Fibroblast of skin of scalp (primary cell): Measurements from ENCODE around the gene LENG1.

Experiments
- DNase-seq: peaks from one replicate; pipeline ENCODE4 v3.0.0-alpha.2; 2013

Gene LENG1

DNA sequence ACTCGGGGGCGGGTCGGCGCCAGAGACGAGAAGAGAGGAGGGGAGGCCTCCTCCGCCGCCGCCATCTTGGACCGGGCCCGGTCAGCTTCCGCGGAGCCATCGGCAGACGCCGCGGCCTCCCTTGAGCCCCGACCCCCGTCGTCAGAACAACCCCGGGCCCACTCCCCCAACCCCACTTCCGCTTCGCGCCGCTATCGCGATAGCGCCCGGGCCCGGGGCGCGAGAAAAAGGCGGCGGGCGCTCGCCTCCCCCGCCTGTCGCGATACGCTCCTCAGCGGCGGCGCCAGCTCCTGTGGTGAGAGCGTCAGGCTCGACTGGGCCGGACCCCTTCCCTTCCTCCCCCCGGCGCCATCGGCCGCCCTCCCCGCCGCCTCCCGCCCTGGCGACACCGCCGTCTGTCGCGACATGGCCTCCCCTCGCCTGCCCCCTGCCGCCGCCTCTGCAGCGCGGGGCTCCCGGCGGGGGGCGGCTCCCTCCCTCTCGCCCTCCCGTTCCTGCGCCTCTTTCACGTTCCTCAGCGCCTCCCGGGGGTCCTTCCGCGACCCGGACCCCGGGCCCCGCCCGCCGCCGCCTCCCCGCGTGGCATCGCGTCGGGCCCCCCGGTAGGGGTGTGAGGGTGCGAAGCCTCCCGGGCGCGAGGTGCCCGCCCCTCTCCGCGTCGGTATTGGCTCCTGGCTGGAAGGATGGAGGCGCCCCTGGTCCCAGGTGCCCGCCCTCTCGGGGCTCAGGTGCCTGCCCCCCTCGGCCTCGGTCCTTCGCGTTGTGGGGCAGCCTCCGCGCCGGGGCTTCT lies 21.6 kb downstream of the LENG1 start, which contains the start of gene CNOT3:
CNOT3 (plus strand) TSS at position 64 of the 790 bp plus-strand sequence. CDS start 5,217 bp downstream, outside the sequence.
- no peak for DNase-seq

DNA sequence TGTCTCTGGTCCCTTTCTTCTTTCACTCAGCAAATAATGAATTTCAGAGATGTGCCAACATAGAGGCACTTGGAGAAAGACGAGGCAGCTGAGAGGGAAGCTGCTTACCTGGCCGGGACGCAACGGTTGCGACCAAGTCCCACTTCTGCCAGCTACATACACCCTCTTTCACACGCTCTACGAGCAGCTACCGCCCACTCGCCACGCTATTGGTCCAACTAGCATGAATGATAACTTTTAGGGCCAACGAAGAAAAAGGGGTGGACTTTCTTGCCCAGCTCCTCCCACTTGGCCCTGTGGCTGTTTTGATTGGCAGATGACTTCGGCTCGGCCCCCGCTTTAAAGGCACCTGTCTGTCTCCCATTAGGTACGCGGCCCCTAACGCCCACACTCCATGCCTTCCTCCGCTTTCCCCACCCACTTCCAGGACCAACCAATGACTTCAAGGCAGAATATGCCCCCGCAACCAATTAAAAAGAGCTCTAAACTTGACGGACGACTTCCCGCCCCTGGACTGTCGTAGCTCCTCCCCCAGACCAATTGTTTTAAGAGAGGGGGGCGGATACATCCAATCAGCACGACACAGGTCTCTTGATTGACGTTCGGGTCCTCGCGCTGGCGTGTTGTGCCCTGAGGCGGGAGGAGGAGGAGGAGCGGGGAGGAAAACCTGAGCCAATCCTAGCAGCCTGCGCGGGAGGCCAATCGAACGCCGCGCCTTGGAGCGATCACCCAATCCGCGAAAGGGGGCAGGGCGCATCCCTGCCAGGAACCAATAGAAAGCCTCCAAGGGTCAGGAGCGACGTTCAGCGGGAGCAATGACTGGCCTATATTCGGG lies 22.4 kb downstream of the LENG1 start:
- DNase-seq = peak; percentile 100

DNA sequence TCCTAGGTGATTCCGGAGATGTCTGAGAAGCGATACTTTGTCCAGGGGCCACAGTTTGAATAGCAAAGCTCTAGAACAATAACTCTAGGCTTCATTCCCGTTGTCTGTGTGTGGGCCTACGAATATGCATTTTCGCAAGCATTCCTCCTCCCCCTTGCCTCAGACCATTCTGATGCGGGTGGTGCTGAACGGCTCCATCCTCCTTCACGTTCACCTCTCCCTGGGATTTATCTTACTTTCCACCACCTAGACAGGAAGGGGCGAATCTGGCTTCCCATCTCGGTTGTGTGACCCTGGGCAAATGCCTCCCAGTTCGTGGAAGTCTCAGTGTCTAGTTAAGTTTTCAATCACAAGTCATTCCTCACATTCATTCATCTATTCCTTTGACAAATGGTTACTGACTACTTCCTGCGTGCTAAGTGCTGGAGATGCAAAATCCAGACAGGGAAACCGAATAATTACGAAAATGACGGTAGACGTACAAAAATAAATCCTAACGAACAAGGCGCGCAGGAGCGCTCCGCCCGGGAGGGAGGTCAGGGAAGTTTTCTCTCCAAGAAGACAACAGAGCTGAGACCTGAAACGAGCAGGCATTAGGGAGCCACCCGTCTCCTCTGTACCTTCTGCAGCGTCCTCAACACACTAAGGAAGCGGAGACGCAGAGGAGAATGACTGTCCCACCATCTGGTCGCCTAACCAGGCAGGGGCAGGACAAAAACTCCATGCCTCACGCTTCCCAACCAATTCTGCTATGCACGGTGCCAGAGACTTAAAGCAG lies 23.2 kb downstream of the LENG1 start:
- no peak for DNase-seq

DNA sequence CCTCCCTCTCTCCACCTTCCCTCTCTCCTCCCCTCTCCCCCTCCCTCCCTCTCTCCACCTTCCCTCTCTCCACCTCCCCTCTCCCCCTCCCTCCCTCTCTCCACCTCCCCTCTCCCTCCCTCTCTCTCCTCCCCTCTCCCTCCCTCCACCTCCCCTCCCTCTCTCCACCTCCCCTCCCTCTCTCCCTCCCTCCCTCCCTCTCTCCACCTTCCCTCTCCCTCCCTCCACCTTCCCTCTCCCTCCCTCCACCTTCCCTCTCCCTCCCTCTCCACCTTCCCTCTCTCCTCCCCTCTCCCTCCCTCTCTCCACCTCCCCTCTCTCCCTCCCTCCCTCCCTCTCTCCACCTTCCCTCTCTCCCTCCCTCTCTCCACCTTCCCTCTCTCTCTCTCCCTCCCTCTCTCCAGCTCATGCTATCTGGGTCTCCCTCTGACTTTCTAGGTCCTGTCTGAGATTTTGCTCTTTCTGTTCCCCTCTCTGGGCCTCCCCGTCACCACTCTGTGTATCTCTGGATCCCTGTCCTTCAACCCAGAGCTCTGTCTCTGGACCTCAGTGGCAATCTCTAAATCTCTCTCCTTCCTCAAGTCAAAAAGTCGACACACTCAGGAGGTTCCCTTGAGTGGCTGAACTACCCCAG lies 25.4 kb downstream of the LENG1 start:
- DNase-seq = no peak

DNA sequence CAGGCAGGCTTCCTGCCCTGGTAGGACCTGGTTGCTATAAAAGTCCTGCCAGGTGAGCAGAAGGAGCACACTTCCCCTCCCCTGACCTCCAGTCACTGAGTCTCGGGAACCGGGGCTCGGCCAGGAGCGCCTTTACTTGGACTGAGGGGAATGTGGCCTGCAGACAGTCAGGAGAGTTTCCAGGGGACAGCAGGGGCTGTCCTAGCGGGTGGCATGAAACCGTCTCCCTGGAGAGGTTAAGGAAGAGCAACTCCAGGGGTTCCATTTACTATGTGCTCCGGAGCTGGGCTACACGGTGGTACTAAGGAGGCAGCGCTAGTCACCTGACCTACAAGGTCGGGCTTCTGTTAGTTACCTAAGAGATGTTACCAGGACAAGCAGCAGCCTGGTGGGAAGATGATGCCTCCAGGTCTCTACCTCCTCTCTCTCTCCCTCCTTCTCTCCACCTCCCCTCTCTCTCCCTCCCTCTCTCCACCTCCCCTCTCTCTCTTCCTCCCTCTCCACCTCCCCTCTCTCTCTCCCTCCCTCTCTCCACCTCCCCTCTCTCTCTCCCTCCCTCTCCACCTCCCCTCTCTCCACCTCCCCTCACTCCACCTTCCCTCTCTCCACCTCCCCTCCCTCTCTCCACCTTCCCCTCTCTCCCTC lies 26.1 kb downstream of the LENG1 start:
- peak; percentile 56 for DNase-seq

DNA sequence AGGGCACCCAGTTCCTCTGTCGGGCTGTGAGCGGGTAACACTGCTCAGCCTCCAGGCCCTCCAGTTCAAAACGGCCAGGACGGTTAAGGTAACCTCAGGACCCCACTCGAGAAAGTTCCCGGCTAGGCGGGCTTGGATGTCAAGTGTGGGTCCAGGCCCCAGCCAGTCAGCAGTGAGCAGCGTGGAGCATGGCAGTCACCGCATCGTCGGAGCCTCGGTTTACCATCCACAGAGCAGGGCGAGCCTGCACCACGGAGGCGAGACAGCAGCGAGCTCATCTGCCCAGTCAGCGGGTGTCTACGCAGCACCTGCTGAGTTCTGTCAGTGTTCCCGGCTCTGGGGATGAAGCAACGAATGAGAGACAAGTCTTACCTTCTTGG lies 29.9 kb downstream of the LENG1 start:
- DNase-seq = no peak

DNA sequence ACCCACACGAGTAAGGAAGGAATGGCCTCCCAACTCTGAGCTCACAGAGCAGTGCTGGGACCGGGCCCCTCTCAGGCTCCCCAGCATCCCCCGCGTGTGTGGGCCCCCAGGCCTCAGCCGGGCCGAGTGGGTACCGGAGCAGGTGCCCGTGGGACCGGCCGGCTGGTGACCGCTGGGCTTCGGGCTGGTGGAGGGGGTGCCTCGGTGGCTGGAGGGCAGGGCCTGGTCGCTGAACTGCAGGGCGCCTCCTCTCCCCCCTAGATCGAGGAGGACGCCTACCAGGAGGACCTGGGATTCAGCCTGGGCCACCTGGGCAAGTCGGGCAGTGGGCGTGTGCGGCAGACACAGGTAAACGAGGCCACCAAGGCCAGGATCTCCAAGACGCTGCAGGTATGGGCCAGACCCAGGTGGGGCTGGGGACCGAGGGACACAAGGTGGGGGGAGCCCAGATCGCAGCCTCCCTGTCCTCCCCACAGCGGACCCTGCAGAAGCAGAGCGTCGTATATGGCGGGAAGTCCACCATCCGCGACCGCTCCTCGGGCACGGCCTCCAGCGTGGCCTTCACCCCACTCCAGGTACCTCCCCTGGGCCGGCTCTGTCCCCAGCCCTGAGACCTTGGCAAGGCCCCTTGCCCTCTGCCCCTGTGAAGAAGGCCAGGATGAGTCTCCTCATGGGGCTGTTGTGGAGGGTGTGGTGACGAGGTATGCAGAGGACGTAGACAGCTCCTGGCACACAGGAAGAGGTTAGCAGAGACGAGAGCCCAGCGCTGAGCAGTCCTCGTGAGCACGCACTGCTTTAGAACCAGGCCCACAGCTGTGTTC lies 30.5 kb downstream of the LENG1 start:
- no peak for DNase-seq

DNA sequence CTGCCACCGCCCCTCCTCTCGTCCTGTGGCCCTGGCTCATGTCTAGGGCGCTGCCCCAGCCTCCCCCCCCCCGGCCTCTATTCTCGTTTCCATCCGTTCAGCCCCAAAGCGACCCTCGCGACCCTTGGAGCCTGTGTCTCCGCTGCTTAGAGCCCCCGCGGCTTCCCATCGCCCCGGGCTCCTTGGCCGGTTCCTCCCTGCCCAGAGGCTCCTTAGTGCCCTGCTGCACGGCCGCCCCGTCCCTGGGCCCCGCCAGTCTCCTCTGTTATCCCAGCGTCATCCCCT lies 31.1 kb downstream of the LENG1 start:
- no peak for DNase-seq

DNA sequence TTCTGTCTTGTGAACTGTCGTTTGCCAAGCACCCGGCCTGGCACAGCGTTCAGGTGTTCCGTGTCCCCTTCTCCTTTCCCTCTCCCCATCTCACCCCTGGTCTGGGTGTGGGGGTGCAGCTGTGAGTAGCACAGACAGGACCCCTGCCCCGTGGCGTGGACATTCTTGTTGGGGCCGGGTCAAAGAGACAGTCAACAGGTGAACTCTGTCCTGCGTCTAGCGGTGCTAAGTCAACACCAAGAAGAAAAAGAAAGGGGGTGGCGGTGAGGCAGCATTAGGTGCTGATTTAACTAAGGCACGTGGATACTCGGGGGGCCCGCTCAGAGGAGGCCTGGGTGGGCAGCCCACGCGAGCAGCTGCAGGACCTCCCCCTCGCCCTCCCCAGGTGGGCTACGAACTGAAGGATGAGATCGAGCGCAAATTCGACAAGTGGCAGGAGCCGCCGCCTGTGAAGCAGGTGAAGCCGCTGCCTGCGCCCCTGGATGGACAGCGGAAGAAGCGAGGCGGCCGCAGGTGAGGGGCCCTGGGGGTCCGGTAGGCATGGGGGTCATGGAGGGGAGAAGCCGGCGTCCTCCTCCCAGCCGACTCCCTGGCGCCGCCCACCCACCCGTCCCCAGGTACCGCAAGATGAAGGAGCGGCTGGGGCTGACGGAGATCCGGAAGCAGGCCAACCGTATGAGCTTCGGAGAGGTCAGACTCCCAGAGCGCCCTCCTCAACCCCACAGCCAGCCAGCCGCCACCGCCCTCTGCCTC lies 31.7 kb downstream of the LENG1 start:
- no peak for DNase-seq

DNA sequence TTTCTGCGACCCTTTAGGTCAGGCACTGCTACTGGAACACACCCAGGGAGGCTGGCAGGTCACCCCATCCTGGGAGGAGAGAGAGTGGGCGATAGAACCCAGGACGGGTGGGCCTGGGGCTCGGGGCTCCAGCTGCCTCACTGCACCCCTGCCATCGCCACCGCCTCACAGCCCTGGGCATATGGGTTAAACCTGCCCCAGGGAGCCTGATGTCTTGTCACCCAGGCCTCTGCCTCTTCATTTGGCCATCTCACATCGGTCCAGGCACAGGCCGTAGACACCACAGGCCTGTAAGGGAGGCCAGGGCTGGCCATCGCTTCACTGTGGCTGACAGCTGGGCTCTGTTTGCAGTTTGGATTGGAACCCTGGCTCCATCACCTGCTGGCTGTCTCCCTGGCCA lies 33.8 kb downstream of the LENG1 start:
- DNase-seq = no peak

DNA sequence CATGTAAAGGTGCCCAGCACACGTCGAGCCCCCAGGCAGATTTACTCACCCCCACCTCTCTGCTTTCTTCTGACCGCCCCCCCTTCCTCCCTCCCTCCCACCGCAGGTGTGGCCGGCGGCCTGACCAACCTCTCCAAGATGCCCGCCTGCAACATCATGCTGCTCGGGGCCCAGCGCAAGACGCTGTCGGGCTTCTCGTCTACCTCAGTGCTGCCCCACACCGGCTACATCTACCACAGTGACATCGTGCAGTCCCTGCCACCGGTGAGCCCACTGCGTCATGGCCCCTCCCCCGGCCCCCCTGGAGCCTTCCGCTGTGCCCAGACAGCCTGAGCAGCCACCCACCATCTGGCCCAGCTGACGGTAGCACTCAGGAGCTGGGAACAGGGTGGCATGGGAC lies 35.1 kb downstream of the LENG1 start:
- no peak for DNase-seq

DNA sequence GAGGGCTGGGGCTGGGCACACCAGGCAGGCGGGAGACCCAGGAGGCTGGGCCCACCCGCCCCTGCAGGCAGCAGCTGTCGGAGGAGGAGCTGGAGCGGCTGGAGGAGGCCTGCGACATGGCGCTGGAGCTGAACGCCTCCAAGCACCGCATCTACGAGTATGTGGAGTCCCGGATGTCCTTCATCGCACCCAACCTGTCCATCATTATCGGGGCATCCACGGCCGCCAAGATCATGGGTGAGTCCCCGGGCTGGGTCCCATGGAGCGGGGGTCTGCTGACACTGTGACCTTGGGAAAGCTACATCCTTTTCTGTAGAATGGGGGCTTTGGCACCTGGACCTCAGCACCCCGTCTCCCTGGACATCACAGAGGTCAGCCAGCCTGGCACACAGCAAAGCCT lies 35.8 kb downstream of the LENG1 start:
- no peak for DNase-seq

DNA sequence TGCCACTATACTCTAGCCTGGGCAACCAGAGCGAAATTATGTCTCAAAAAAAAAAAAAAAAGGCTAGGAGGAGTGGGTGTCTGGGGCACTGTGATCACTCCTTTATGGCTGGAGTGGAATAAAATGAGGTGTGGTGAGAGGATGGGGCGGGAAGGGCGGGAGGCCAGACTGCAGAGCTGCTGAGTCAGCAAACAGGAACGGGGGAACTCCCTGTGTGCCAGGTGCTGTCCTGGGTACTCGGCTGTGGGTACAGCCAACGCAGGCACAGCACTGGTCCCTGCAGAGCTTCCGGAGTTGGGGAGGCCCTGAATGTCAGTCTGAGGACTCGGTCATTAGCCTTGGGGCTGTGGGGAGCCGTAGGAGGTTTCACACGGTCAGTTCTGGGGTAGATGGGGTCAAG lies 38.3 kb downstream of the LENG1 start:
- no peak for DNase-seq

DNA sequence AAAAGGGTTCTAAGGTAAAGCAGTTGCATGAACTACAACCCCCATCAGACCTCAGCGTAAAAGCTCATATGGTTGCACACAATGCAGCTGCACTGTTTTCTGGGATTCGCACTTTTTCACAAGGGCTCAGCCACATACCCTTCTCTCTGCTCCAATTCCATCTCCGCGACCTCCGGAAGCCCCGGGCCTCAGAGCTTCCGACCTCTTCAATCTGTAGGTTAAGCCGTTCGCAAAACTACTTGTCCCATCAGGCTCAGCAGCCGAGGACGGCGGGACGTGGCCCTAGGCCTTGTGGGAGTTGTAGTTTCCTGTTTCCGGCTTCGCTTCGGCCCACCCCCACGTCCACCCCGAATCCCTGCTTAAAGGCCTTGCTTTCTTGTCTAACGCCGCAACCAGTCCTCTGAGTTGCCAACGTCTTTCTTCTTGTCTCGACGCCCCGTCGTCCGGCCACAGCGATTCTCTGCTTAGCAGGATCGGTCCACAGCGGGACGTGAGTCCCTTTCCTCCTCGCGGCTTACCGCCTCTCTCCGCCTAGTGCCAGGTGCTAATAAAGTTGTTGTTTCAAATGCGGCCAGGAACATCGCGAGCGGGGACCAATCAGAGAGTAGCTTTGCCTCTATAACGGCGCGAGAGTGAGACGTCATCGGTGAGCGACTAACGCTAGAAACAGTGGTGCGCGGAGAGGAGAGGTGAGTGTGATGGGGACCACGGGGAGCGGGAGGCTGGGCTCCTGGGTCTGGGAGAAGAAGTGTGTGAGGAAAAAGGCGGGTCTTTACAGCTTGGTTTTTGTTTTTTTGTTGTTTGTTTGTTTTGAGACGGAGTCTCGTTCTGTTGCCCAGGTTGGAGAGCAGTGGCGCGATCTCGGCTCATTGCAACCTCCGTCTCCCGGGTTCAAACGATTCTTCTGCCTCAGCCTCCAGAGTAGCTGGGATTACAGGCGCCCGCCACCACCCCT lies 44.1 kb downstream of the LENG1 start, which contains the start of the genes PRPF31 and TFPT:
PRPF31 (plus strand) TSS at position 646 of the 955 bp plus-strand sequence. CDS start 2,525 bp downstream, outside the sequence.
TFPT (minus strand) TSS at position 549 of the 955 bp plus-strand sequence; CDS start at position 161, 388 bp downstream.
- DNase-seq = peak; percentile 99

DNA sequence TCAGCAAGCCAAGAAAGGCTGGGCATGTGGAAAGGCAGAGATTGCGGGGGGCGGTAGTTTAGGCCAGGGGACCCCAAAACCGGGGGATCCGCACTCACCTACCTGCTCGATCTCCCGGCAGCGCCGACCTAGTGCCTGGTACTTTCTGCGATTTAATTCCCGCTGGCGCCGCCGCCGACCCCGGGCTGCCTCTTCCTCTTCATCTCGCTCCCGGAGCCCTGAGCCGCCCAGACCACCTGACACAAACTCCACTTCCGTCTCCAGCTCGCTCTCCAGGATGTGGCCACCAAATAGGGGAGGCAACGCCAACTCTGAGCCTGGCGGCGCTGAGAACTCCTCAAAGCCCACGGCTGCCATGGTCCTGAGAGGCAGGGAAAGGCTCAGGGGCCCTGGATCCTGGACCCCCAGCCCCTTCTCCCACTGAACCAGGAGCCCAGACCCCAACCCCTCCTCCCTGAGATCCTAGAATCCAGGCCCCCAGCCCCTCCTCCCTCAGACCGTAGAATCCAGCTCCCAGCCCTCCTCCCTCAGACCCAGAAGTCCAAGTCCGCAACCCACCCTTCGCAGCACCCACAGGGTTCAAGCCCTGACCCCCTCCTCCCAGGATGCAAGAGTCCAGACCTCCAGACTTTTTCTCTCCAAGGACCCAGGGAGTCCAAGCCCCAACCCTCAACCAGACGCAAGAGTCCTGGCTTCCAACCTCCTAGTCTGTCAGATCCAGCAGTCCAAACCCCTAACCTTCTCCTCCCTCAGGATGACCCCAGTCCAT lies 45.0 kb downstream of the LENG1 start:
- DNase-seq = no peak

DNA sequence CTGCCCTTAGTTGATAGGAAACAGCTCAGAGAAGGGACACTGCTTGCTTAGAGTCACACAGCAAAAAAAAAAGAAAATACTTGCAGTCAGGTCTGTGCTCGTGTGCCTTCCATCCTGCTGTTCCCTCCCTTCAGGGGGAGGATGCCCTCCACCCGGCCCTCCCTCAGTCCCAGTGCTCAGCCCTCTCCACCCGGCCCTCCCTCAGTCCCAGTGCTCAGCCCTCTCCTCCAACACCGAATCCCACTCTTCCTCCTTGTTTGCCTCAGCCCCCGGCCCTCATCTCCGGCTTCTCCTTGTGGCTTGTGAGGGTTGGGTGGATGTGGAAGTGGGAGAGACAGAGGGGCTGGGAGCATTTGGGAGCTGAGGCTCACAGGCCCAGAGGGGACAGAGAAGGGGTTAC lies 49.9 kb downstream of the LENG1 start:
- no peak for DNase-seq

DNA sequence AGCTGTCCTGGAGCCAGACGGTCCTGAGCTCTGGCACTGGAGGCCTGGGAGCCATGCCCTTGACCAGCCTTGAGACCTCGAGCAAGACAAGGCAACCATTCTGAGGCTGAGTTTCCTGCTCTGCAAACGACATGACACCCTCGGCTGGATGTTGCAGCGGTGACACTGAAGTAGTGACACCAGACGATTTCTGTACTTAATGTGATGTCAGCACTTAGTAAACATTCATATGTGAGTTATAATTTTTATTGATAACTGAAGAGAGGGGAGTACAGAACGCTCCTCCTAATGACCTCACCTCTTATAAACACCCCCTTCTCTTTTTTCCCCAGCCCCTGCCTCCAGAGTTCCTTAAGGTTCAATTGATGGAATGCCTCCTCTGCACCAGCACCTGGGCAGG lies 51.0 kb downstream of the LENG1 start:
- no peak for DNase-seq

DNA sequence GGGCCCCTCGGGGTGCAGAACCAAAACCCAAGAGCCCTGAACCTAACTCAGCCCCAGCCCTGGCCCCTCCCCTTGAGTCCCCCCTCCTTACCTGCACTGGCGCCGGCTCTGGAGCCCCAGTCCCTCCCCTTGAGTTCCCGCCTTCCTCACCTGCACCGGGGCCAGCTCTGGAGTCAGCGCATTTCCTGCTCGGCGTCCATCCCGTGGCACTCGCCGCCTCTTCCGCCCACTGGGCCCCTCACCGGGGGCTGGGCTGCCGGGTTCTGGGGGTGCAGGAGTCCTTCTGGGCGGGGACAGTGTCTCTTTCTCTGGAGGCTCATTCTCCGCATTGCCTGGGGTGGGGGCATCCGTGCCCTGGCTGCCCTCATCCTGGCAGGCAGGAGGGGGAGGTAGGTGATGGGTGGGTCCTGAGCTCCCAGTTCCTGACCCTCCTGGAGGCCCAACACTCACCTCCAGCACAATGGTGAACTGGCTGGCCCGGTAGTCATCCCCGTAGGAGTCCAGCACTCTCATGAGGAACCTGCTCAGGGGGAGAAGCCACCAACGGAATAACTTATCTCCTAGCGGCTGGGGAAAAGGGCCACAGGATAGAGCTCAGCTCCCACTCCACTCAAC lies 51.5 kb downstream of the LENG1 start:
- no peak for DNase-seq
